T47D (cell line): ENCODE measurements around the gene ZNF750.

ENCODE experiments used
- DNase-seq, 2 experiments: peaks; one replicate each; pipeline versions ENCODE4 v3.0.0 to v3.0.0-alpha.2; 2011 to 2012; ENCODE audit warnings: low read depth in 1 of 2, low spot score in 1 of 2
- JUND ChIP-seq: IDR thresholded peaks from 2 replicates; pipeline ENCODE4 v1.6.1; 2012; ENCODE audit warnings: low read depth
- in situ Hi-C: cut with HindIII; loops from 2 replicates; pipeline ENCODE4 v1.10.0; 2016; ENCODE audit warnings: low sequenced_read_pairs, low pct_unique_long_range_greater_than_20kb

Gene ZNF750

DNA sequence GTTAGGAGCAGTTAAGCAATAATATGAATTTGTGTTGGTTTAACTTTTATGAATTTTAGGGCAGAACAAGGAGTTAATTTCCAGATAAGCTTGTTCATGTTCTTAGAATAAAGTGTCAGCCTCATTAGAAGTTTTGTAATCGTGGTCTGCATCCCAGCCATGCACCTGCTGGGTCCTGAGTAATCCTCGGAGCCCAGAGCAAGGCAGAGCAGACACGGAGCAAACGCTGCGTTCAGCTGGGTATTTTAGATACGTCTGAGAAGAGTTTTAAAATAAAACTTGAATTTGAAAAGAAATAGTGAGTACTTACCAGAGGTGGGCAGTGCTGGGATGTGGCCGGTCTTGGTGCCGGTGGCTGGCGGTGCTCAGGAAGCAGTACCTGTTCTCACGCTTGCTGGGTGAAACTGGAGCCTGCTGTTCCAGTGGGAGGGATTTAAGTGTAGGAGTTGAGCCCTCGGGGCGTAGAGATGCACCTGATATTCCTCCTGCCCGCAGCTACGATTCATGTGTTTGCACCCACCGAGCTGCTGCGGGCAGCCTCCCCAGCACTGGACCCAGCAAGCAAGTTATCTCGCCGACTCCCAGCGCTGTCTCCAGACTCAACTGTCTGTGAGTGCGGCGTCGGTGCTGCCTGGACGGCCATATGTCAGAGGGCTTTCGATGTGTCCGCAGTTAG lies at the start of gene ZNF750:
Gene ZNF750 (minus strand): TSS at position 406 of the 676 bp plus-strand sequence. CDS start 7,568 bp downstream, outside the sequence.
- TF ChIP-seq JUND, result no peak
- in situ Hi-C loops, result no loop called here
- peak; percentile 52 to 94 for DNase-seq

DNA sequence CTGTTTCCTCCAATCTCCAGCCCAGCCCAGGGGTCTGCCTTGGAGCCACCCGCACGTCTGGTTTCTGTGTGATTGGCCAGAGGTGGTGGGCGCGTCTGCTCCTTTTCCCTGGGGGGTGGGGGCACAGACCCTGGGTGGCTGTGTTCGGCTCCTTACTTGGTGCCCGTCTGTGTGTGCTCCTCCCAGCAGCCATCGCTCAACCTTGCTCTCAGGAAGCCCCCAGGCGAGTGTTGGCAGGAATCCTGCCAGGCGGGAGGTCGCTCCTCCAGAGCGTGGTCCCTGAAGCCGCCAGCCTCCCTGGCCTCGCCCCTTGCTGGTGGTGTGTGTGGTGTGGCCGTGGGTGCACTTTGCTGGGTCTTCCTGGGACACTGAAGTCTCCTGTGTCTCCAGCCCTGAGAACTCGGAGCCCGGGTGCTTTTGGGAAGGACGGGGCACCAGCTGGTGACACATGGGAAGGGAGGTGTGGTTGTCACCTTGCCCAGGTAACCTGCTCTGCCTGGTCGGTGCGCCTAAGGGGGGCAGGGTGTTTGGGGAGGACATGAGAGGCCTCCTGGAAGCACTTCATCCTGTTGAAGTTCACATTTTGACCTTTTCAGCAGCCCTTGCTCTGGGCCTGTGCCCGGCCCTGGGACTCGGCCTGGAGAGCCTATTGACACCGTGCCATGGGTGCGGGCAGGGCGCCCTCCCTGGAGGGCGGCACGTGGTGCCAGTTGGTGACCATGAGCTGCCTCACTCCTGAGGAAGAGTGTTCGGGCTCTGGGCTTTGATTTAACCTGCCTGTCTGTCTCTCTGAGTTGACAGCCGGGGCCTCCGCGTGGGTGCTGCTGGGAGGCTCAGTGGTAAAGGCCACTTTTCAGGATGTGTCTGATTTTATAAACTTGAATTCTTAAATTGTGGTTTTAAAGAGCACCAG lies 49.0 kb upstream of the ZNF750 start:
- in situ Hi-C loops, result no loop called here
- peak; percentile 94 to 99 for DNase-seq
- TF ChIP-seq JUND, result no peak

DNA sequence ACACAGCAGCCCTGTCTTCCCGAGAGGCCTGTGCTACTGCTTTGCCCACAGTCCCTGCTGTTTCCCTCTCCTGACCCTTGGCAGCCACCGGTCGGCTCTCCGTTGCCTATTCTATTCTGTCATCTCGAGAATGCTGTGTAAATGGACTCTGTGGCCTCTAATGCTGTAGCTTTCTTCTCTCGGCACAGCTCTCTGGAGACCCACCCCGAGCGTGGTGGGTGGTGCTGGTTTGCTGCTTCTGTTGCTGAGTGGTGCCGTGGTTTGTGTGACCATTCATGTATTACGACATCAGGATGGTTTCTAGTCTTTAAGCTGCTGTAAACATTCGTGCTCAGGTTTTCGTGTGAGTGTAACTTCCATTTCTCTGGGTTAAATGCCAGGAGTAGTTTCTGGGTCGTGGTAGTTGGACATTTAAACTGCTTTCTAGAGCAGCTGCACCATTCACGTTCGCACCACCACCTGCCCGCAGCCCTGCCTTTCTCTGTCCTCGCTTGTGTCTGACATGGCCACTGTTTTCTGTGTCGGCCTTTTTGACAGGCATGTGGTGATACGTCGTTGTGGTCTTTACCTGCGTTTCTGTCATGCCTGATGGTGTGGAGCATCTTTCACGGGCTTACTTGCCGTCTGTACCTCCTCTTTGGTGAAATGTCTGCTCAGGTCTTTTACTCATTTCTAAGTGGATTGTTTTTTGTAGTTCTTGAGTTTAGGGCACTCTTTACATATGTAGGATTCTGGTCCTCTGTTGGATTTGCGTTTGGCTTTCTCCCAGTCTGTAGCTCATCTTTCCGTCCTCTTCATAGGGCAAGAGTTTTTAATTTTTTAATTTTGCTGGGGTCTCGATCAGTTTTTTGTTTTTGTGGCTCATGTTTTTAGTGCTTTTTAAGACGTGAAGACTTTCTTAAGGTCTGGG lies 47.7 kb upstream of the ZNF750 start:
- in situ Hi-C loops, result no loop called here
- no peak for DNase-seq
- TF ChIP-seq JUND, result no peak

DNA sequence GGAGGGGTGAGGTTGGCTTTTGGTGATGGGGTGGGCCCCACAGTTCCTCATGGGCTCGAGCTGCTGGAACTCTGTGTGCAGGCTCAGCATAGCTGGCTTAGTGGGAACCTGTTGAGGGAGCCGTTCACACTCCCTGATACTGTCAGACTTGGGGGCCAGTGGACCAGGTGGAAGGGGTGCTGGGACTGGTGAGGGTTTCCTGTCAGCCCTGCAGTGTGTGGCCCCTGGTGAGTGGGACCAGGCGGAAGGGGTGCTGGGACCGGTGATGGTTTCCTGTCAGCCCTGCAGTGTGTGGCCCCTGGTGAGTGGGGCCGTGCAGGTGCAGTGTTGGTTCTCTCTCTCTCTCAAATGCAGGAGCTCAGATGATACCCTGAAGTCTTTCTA lies 45.1 kb upstream of the ZNF750 start:
- DNase-seq, result no peak
- in situ Hi-C loops, result no loop called here
- no peak for TF ChIP-seq JUND

DNA sequence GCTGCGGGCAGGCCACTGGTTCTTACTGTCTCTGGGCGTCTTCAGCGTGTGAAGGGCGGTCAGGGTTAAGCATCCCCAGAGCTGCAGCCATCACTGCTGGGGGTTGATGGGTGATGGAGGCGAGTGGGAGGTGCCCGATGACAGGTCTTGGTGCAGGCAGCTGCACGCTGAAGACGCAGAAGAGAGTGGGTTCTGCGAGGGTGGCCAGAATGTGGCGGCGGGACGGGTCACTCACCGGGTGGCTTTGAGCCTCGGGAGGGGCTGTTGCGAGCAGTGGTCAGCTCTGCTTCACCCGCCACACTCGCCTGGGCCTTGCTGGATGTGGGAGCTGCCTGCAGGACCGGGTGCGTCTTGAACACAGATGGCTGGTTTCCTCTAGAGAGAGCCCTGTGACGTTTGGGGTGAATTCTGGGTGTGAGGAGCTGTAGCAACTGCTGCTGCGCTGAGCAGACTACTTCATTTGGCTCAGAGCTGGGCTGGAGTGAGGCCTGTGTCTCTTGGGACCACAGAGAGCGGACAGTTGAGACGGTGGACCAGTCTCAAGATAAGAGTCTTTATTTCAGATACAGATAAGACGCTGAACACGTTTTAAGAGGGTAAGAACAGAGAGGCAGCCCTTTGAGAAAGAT lies 44.6 kb upstream of the ZNF750 start:
- no peak for TF ChIP-seq JUND
- no peak for DNase-seq
- in situ Hi-C loops, result no loop called here

DNA sequence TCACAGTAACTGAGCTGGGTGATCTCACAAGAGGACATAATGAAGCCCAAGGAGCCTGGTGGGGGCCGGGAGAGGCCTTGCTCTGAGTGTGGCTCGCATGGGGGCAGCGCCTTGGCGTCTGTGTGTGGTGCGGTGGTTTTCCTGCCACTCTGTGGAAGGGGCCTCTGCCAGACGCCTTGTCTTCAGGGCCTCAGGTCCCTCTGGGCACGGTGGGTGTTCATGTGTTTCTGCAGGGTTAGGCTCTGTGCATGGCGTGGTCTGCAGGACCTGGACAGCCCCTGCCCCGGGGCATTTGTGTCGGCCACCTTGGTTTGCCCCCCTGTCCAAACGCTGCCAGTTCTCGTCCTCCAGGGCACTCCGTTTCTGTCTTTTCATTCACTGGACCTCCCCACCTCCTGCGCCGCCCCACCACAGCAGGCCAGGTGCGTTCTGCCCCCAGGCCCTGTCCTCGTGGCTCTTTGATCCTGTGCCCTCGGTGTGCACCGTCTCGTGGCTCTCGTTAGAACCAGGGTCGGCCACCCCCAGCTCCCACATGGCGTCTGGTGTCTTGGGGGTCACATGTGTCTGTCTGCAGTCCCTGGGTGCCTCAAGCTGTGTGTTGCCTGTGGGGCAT lies 43.7 kb upstream of the ZNF750 start:
- in situ Hi-C loops, result no loop called here
- DNase-seq, result no peak
- TF ChIP-seq JUND, result no peak

DNA sequence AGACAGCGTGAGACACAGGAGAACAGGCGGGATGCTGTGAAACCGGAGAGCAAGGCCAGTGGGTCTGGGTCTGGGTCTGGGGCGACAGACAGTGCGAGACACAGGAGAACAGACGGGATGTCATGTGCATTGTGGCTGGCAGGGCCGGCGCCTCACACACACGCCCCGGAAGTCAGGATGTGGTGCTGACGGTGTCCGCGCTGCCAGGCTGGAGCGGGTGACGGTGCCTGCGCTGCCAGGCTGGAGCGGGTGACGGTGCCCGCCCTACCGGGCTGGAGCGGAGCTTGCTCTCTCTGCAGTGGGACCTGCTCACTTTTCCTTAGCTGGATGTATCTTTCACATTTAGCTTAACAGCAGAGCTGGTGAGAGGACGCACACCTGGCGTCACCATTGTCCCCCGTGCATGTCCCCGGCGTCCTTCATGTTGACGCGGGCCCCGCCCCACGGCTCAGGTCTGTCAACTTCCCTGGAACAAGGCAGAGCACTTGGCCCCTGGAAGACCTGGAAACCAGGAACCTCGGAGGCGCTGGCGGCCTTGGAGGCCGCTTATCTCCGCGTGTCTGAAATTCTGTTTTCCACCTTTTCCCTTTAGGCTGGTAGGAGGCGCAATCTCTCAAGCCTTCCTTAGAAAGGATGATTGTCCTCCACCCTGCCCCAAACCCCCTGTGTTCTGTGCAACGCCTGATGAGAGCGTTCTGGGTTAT lies 43.0 kb upstream of the ZNF750 start:
- in situ Hi-C loops, result no loop called here
- DNase-seq, result no peak
- TF ChIP-seq JUND, result no peak

DNA sequence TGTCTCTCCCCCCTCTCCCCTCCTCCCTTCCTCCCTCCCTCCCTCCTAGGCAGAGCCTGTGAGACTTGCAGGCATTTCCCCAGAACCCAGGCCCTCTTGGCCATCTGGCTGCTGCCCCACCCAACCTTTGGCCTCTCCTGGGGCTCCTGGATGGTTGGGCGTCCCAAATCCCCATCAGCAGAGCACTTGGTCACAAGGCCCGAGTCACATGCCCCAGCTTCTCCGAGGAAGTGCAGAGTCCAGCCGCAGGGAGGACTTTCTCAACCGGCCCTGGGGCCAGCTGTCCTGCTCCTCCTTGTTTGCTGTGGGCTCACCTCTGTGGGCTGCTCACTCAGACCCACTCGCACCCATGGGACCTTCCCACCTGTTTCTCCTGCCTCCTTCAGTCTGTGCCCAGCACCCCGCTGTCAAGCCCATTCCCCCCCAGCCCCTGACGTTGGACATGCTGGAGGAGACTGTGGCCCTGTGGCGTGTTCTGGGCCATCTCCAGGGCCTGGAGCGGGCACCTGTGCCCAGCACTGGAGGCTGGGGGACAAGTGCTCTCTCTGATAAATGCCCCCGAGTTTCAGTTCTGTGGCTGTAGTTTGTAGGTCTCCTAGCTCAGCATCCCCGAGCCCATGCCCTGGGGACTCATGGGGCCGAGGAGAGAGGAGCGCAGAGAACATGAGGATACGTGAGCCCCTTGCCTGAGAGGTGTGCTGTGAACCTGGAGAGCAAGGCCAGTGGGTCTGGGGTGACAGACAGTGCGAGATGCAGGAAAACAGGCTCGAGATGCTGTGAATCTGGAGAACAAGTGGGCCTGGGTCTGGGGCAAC lies 42.3 kb upstream of the ZNF750 start:
- in situ Hi-C loops, result no loop called here
- no peak for DNase-seq
- no peak for TF ChIP-seq JUND

DNA sequence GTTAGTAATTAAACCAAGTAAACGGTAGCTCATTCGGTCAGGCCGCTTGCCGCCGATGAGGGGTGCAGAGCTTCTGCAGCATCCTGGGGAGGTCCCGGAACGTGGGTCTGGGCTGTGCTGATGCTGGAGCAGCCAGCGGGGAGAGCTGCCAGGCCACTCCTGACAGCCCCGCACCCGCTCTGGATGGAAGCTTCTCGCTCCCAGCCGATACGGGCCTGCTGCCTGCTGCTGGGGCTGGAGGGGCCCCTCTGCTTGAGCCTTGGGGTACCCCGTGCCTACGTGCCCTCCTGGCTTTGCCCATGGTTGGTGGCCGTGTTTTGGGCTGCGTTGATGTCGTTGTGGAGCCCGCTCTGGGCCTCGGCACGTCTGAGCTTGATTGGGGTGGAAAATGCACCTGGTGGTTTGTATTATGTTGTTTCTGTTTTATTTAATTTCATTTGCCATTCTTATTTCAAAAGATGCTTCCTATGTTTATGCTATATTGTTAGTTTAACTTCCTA lies 41.6 kb upstream of the ZNF750 start:
- TF ChIP-seq JUND, result no peak
- in situ Hi-C loops, result no loop called here
- DNase-seq, result no peak

DNA sequence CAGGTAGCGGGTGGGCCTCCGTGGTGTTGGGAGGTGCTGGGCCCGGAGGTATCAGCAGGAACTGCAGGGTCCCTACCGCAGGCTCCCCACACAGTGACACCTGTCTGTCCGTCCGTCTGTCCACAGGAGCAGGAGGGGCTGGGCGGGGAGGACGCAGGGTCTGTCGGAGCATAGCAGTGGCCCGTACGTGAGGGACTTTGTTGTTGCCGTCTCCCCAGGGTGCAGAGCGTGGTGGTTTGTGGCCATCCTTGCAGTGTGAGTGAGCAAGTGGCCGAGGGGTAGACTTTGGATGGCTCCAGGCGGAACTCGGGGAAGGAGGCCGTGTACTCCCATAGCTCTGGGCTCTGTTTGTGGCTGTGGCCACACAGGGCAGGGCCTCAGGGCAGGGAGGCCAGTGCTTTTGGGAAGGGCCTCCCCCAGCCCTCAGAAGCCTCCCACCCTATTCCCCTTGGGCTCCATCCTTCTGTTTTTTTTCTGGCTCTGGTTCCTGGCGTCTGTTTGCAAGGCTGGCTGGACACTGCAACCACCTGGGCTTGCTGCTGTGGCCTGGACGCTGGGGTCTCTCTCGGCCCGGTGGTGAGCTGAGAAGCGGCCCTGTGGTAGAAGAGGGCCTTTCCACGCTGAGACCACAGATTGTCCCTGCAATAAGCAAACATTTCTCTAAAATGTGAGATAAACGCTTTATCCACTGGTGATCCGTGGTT lies 41.0 kb upstream of the ZNF750 start:
- no peak for DNase-seq
- in situ Hi-C loops, result no loop called here
- TF ChIP-seq JUND, result no peak
